GM23338 (cell line): ENCODE data around the gene AQP4.

Source experiments
- CTCF ChIP-seq, 2 experiments: fragments of 200-600 bp in 1 of 2; sonication (generic) in 1 of 2; conservative IDR thresholded peaks; 2 replicates each; pipeline versions ENCODE4 v1.5.1 to v1.6.1; 2016 to 2017; ENCODE audit warnings: antibody characterized with exemption in 2 of 2, low read depth in 2 of 2, mild to moderate bottlenecking in 2 of 2, moderate library complexity in 1 of 2
- POLR2AphosphoS5 ChIP-seq: IDR thresholded peaks from 2 replicates; pipeline ENCODE4 v1.6.1; 2016; ENCODE audit warnings: antibody characterized with exemption, low read depth

DNA sequence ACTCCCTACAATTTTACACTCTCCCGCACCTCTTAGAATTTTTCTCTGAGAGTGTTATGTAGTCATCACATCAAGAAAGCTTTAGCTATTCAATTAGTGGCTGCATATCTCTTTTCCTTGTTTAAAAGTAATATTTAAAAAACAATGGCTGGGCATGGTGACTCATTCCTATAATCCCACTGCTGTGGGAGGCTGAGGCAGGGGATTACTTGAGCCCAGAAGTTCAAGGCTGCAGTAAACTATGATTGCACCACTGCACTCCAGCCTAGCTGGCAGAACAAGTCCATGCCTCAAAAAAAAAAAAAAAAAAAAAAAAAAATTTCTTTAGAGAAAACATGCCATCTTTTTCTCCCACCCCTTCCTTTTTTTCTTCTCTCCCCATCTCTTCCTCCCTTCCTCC, 44.3 kb downstream of the AQP4 start:
- TF ChIP-seq CTCF (conservative IDR thresholded peaks at IDR 0.05; ENCODE audit: low read depth in 2 of 2) (no peak), POLR2AphosphoS5 (no peak)
